ENCODE results near the gene CPA4.

Gene CPA4

DNA sequence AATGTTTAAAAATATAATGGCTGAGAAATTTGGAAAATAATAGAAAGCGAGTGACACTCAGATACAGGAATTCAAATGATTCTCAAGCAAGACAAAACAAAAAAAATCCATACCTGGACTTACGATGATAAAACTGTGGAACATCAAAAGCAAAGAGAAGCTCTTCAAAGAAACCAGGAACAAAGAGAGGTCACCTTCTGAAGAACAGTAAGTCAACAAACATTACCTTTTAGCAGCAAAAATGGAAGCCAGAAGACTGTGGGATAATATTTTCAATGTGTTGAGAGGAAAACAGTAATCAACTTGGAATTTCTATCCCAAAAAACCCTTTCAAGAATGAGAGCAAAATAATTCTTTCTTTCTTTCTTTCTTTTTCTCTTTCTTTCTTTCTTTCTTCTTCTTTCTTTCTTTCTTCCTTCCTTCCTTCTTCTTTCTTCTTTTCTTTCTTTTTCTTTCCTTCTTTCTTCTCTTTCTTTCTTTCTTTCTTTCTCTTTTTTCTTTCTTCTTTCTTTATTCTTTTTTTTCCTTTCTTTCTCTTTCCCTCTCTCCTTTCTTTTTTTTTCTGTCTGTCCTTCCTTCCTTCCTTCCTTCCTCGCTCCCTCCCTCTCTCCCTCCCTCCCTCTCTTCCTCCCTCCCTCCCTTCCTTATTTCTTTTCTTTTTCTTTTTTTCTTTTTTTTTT is 49.9 kb downstream of the CPA4 start:
- H3K4me3 Mint-ChIP-seq = no peak overlapping the region
- no peaks in the 10 kb centered on the region for H3K4me1 Mint-ChIP-seq
- H3K27me3 Mint-ChIP-seq = no peaks in the 10 kb centered on the region
- no peak overlapping the region for H3K27ac Mint-ChIP-seq
- DNase-seq (no peak), ATAC-seq (no peak)
- H3K9me3 Mint-ChIP-seq = no peaks in the 10 kb centered on the region

- no peaks in the 10 kb centered on the region for H3K27me3 Mint-ChIP-seq
- ATAC-seq = no peak
- H3K9me3 Mint-ChIP-seq = no peaks in the 10 kb centered on the region
- no peak within 1 kb of the TSS for H3K4me3 Mint-ChIP-seq
- no peak for DNase-seq
- H3K27ac Mint-ChIP-seq = no peak within 1 kb of the TSS
- H3K4me1 Mint-ChIP-seq = no peaks in the 10 kb centered on the region
These were observed 51.4 kb downstream of the CPA4 start, which contains the start of gene CPA5 for GRCh38 chr7:130344271-130344866. CPA5 (plus strand) TSS chr7:130344816; CDS start chr7:130346486, 1,670 bp downstream.

GRCh38 chr7:130345136-130345535 is 52.2 kb downstream of the CPA4 start:
- Mint-ChIP-seq H3K27ac (no peak overlapping the region), H3K4me3 (no peak overlapping the region), H3K27me3 (no peaks in the 10 kb centered on the region), H3K4me1 (peaks cover 5% of the 10 kb centered on the region), H3K9me3 (no peaks in the 10 kb centered on the region)
- ATAC-seq (no peak), DNase-seq (no peak)

GRCh38 chr7:130345725-130346124 is 52.8 kb downstream of the CPA4 start:
- H3K4me3 Mint-ChIP-seq = no peak overlapping the region
- no peaks in the 10 kb centered on the region for H3K9me3 Mint-ChIP-seq

GRCh38 chr7:130346177-130346905 is 53.4 kb downstream of the CPA4 start:
- no peak for DNase-seq
- Mint-ChIP-seq H3K4me1 (peaks cover 17% of the 10 kb centered on the region), H3K27ac (peak overlapping the region in 1 of 2 donors; percentile 89), H3K9me3 (no peaks in the 10 kb centered on the region), H3K4me3 (no peak overlapping the region), H3K27me3 (no peaks in the 10 kb centered on the region)
- peak; percentile 20 for ATAC-seq

More at GRCh38 chr7:130345725-130346124, 52.8 kb downstream of the CPA4 start:
- DNase-seq (no peak), ATAC-seq (no peak)
- no peak overlapping the region for H3K27ac Mint-ChIP-seq
- H3K4me1 Mint-ChIP-seq = peaks cover 11% of the 10 kb centered on the region
- no peaks in the 10 kb centered on the region for H3K27me3 Mint-ChIP-seq

GRCh38 chr7:130346941-130347340 is 54.0 kb downstream of the CPA4 start:
- H3K4me3 Mint-ChIP-seq = no peak overlapping the region
- H3K27ac Mint-ChIP-seq = no peak overlapping the region
- H3K4me1 Mint-ChIP-seq = peaks cover 23% of the 10 kb centered on the region
- ATAC-seq = no peak
- H3K9me3 Mint-ChIP-seq = no peaks in the 10 kb centered on the region
- DNase-seq = no peak
- no peaks in the 10 kb centered on the region for H3K27me3 Mint-ChIP-seq

DNA sequence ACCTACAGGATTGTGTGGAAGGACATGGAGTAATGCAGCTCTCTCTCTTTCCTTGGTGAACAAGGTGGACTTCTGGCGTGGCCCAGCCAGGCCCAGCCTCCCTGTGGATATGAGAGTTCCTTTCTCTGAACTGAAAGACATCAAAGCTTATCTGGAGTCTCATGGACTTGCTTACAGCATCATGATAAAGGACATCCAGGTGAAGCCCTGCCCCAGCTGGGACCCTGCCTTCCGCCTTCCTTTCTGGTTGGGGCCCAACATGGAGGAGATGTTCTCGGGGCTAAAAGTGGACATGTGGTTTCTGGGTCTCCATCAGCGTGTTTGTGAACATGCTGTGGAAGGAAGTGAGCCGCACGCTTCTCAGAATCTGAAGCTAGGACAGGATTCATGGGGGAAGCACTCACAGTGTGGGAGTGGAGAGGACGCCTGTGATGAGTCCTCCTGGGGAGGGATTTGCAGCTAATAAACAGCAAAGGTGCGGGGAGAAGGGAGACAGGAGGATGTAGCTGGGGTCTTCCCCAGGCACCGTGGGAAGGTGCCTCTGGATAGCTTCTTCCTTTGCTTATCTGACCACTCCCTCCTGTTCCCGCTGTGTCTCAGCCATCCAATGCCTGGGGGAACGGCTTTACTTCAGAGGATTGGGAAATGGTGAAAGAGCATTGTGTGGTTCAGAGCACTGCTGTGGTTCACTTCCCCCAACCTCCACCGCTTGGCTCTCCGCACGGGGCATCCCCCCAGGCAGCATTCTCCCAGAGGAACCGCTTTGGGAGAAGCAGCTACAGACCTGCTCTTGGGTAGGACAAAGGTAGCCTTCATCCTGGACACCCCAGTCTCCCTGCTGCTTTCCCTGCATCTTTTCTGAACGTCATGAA is 57.2 kb downstream of the CPA4 start:
- DNase-seq (no peak), ATAC-seq (peak; percentile 41)
- Mint-ChIP-seq H3K4me1 (peaks cover 40% of the 10 kb centered on the region), H3K9me3 (no peaks in the 10 kb centered on the region), H3K4me3 (peak overlapping the region in 1 of 2 donors; percentile 39), H3K27ac (peak overlapping the region in 1 of 2 donors; percentile 77), H3K27me3 (no peaks in the 10 kb centered on the region)

DNA sequence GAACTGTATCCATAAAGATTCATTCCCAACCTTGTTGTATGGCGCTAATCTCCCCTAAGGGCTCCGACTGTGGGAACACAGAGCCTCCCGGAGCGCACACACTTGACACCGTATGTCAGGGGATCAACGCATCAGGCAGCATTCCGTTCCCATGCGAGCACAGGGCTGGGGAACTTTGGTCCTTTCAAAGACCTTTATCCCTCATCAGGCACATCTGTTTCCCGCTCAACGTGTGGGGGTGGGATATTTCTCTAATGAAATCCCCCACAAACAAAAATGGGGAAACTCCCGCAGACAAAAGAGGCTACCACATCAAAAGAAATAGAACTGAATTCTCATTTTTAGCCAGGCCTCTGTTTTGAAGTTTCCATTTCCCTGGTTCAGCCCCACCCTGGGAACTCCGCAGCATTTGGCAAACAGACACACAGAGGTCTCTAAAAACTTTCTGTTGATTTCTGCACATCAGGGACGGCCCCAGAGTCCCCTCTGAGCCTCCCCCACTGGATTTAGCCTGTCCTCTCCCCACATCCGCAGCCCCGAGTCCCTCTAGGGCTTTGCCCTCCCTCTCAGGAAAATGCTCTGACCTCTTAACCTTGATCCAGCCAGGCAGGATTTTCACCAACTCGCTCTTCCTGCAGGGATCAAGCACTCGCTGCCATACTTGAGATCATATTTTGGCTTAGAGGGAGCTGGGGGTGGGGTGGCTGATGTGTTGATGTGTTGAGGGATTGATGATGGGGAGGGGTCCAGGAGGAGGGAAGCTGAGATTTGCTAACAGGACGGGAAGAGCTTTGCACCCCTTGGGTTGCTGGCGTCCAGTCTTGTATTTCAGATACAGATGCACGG is 58.2 kb downstream of the CPA4 start:
- Mint-ChIP-seq H3K27me3 (no peaks in the 10 kb centered on the region), H3K9me3 (no peaks in the 10 kb centered on the region), H3K27ac (peak overlapping the region; percentile 79), H3K4me3 (peak overlapping the region; percentile 24 to 42), H3K4me1 (peaks cover 40% of the 10 kb centered on the region)
- ATAC-seq (peak; percentile 47), DNase-seq (no peak)

GRCh38 chr7:130351791-130352090 is 58.8 kb downstream of the CPA4 start:
- Mint-ChIP-seq H3K27ac (peak overlapping the region; percentile 53 to 79), H3K4me3 (peak overlapping the region; percentile 36 to 42), H3K9me3 (no peaks in the 10 kb centered on the region), H3K27me3 (no peaks in the 10 kb centered on the region), H3K4me1 (peaks cover 44% of the 10 kb centered on the region)
- DNase-seq (no peak), ATAC-seq (no peak)

- H3K27me3 Mint-ChIP-seq = no peaks in the 10 kb centered on the region
- DNase-seq (no peak), ATAC-seq (no peak)
- no peak overlapping the region for H3K27ac Mint-ChIP-seq
- H3K9me3 Mint-ChIP-seq = no peaks in the 10 kb centered on the region
- peaks cover 49% of the 10 kb centered on the region for H3K4me1 Mint-ChIP-seq
- no peak overlapping the region for H3K4me3 Mint-ChIP-seq
These were observed 59.5 kb downstream of the CPA4 start for GRCh38 chr7:130352194-130353074.

DNA sequence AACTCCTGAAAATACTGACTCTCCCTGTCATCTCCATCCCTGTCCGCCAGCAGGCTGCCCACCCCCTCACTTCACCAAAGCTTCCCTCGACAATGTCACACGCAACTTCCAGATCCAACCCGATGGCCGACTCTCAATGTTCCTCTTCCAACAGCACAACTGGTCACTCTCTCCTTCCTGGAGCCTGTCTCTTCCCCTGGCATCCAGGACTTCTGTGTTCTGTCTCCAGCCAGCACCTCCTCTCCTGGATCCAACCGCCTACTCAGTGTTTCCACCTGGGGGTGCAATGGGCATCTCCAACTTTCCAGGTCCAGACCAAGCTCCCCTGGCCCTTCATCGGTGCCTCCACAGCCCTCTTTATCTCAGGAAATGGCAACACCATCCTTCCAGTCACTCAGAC is 60.2 kb downstream of the CPA4 start:
- DNase-seq (no peak), ATAC-seq (no peak)
- Mint-ChIP-seq H3K27me3 (no peaks in the 10 kb centered on the region), H3K27ac (no peak overlapping the region), H3K9me3 (no peaks in the 10 kb centered on the region), H3K4me3 (no peak overlapping the region), H3K4me1 (peaks cover 49% of the 10 kb centered on the region)

DNA sequence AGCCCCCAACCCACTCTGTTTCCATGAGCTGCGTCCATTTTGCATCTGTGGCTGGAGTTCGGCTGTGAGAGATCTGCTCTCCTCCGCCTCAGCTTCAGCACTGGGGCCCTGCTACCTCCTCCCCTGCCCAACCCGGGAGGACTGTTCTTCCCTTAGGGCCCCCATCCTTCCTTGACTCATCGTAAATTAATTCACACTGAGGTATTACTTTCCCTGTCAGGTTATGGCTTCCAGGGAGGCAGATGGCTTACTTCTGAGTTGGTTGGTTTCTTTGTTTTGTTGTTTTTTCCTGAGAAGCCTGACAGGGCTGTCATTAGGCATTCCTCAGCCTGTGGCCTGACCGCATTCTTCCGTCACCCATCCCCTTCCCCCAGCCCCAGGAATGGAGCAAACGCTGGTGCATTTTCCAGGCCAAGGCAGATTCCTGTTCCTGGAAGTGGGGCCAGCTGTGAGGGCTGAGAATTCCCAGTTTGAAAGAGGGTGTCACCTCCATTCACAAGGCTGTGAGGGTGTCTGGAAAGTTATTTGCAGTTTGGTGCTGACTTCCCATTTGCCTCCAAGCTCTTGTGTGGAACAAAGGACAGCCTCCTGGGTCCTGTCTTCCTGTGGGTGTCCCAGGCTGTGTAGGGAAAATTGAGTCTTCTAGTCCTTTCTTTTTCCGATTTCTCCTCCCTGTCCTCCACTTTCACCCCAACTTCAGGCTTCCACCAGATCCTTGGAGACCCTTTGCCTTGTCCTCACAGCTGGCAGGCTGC is 63.3 kb downstream of the CPA4 start:
- peak overlapping the region in 1 of 2 donors; percentile 35 for H3K27ac Mint-ChIP-seq
- DNase-seq (no peak), ATAC-seq (no peak)
- no peak overlapping the region for H3K4me3 Mint-ChIP-seq
- no peaks in the 10 kb centered on the region for H3K27me3 Mint-ChIP-seq
- H3K9me3 Mint-ChIP-seq = peaks cover 15 to 26% of the 10 kb centered on the region in 2 donors
- H3K4me1 Mint-ChIP-seq = peaks cover 32% of the 10 kb centered on the region

- no peaks in the 10 kb centered on the region for H3K27me3 Mint-ChIP-seq
- H3K4me1 Mint-ChIP-seq = peaks cover 25% of the 10 kb centered on the region
- peaks cover 15 to 26% of the 10 kb centered on the region in 2 donors for H3K9me3 Mint-ChIP-seq
- ATAC-seq = peak; percentile 68
- peak overlapping the region in 1 of 2 donors; percentile 35 for H3K27ac Mint-ChIP-seq
- DNase-seq = no peak
- H3K4me3 Mint-ChIP-seq = no peak overlapping the region
These were observed 64.1 kb downstream of the CPA4 start for GRCh38 chr7:130356876-130357611.
